ENCODE data around the gene BPTF.
"Not testable (repeated sequence)": the region's sequence is repeated elsewhere in the genome, so short reads cannot be mapped to it uniquely, and the experiment has no call there.

The BPTF gene

GRCh38 chr17:67824735-67825626 is at the start of gene BPTF:
BPTF (plus strand) TSS chr17:67825503; CDS start chr17:67825725, 222 bp downstream.
- DNase-seq (ENCODE audit: low spot score) = peak; percentile 88

- DNase-seq (ENCODE audit: low spot score) = peak; percentile 28
These were observed 46.1 kb upstream of the BPTF start for GRCh38 chr17:67779098-67779672.

- DNase-seq (ENCODE audit: low spot score) = no peak
These were observed 40.8 kb upstream of the BPTF start for GRCh38 chr17:67784364-67785121.

- no peak for DNase-seq (ENCODE audit: low spot score)
These were observed 40.2 kb upstream of the BPTF start for GRCh38 chr17:67785122-67785477.

GRCh38 chr17:67785504-67785903 is 39.8 kb upstream of the BPTF start:
- no peak for DNase-seq (ENCODE audit: low spot score)

- DNase-seq (ENCODE audit: low spot score) = peak; percentile 83
These were observed 24.8 kb upstream of the BPTF start for GRCh38 chr17:67800495-67800928.

- no peak for DNase-seq (ENCODE audit: low spot score)
These were observed 23.6 kb upstream of the BPTF start for GRCh38 chr17:67801626-67802175.

- no peak for DNase-seq (ENCODE audit: low spot score)
These were observed 14.8 kb upstream of the BPTF start for GRCh38 chr17:67810464-67810863.

- not testable (repeated sequence) for DNase-seq (ENCODE audit: low spot score)
These were observed 12.9 kb upstream of the BPTF start for GRCh38 chr17:67812380-67812779.

- DNase-seq (ENCODE audit: low spot score) = no peak
These were observed 11.5 kb upstream of the BPTF start for GRCh38 chr17:67813803-67814180.

- peak; percentile 9 for DNase-seq (ENCODE audit: low spot score)
These were observed 6.9 kb upstream of the BPTF start for GRCh38 chr17:67818110-67819002.

- DNase-seq (ENCODE audit: low spot score) = no peak
These were observed 5.6 kb upstream of the BPTF start for GRCh38 chr17:67819722-67820121.

GRCh38 chr17:67821871-67822367 is 3.4 kb upstream of the BPTF start:
- DNase-seq (ENCODE audit: low spot score) = no peak

- DNase-seq (ENCODE audit: low spot score) = peak; percentile 22
These were observed 611 bp downstream of the BPTF start for GRCh38 chr17:67825627-67826601.

- DNase-seq (ENCODE audit: low spot score) = no peak
These were observed 4.0 kb downstream of the BPTF start for GRCh38 chr17:67829331-67829730.

- DNase-seq (ENCODE audit: low spot score) = no peak
These were observed 5.1 kb downstream of the BPTF start for GRCh38 chr17:67830440-67830839.

- DNase-seq (ENCODE audit: low spot score) = no peak
These were observed 6.0 kb downstream of the BPTF start for GRCh38 chr17:67831268-67831667.

GRCh38 chr17:67833134-67833533 is 7.8 kb downstream of the BPTF start:
- no peak for DNase-seq (ENCODE audit: low spot score)

GRCh38 chr17:67833946-67834631 is 8.8 kb downstream of the BPTF start:
- no peak for DNase-seq (ENCODE audit: low spot score)
